DND-41 (cell line): ENCODE measurements around the gene NEUROG1.

Experiments used
- ATAC-seq: fragments of 200-7000 bp; cut with Tn5 transposase; 3 replicates; pipeline ENCODE4 v1.9.1; 2021; ENCODE audit warnings: low read depth; ENCODE audit not compliant: insufficient read depth
- DNase-seq: peaks from one replicate; pipeline ENCODE4 v3.0.0-alpha.2; 2020
- H2AFZ ChIP-seq: 2 replicates; pipeline ENCODE4 v1.6.0; 2012; ENCODE audit warnings: low read depth, low read length
- H3K27ac ChIP-seq: 2 replicates; pipeline ENCODE4 v1.5.1; 2012; ENCODE audit warnings: low read length, inconsistent platforms
- H3K27me3 ChIP-seq: fragments of 200-600 bp; sonication (generic); 2 replicates; pipeline ENCODE4 v1.6.0; 2012; ENCODE audit warnings: low read length, mild to moderate bottlenecking, inconsistent platforms; ENCODE audit not compliant: insufficient read depth, poor library complexity
- H3K36me3 ChIP-seq: 2 replicates; pipeline ENCODE4 v1.5.1; 2012; ENCODE audit warnings: low read length, inconsistent platforms; ENCODE audit not compliant: insufficient read depth
- H3K4me1 ChIP-seq: 2 replicates; pipeline ENCODE4 v1.5.1; 2012; ENCODE audit warnings: mild to moderate bottlenecking, low read length; ENCODE audit not compliant: insufficient read depth
- H3K4me2 ChIP-seq: 2 replicates; pipeline ENCODE4 v1.6.0; 2012; ENCODE audit warnings: mild to moderate bottlenecking, moderate library complexity, low read length, inconsistent platforms; ENCODE audit not compliant: insufficient read depth
- H3K4me3 ChIP-seq, 2 experiments: fragments of 200-600 bp in 1 of 2; shearing (Covaris generic) in 1 of 2; 2 replicates each; pipeline ENCODE4 v1.5.1; 2012 to 2016; ENCODE audit warnings: inconsistent platforms in 2 of 2, low read length in 2 of 2, mild to moderate bottlenecking in 2 of 2, low read depth in 1 of 2, moderate library complexity in 1 of 2
- H3K79me2 ChIP-seq: 2 replicates; pipeline ENCODE4 v1.6.0; 2012; ENCODE audit warnings: low read length, inconsistent platforms; ENCODE audit not compliant: insufficient read depth
- H3K9ac ChIP-seq: 2 replicates; pipeline ENCODE4 v1.6.0; 2012; ENCODE audit warnings: low read depth, mild to moderate bottlenecking, inconsistent platforms, low read length, moderate library complexity
- H3K9me3 ChIP-seq: 2 replicates; pipeline ENCODE4 v1.5.1; 2012; ENCODE audit warnings: low read length, moderate library complexity, mild to moderate bottlenecking, inconsistent platforms; ENCODE audit not compliant: insufficient read depth, severe bottlenecking
- H4K20me1 ChIP-seq: 2 replicates; pipeline ENCODE4 v1.6.0; 2012; ENCODE audit warnings: low read length; ENCODE audit not compliant: insufficient read depth
- CTCF ChIP-seq: IDR thresholded peaks from 2 replicates; pipeline ENCODE4 v1.5.1; 2012; ENCODE audit warnings: borderline replicate concordance, low read length, moderate library complexity, mild to moderate bottlenecking; ENCODE audit not compliant: poor library complexity, severe bottlenecking; ENCODE audit errors: extremely low read depth
- EZH2 ChIP-seq: IDR thresholded peaks from 3 replicates; pipeline ENCODE4 v1.6.1; 2012; ENCODE audit warnings: borderline replicate concordance, low read depth, mild to moderate bottlenecking, moderate library complexity, low read length, inconsistent platforms; ENCODE audit not compliant: severe bottlenecking

The NEUROG1 gene

GRCh38 chr5:135539430-135540005 lies 3.8 kb upstream of the NEUROG1 start:
- Histone ChIP-seq H3K9me3 (no peaks in the 10 kb centered on the region), H3K27me3 (peaks cover 33% of the 10 kb centered on the region), H3K4me3 (no peak overlapping the region), H3K27ac (no peak overlapping the region), H2AFZ (no peak overlapping the region), H3K4me1 (no peaks in the 10 kb centered on the region), H3K9ac (no peak overlapping the region), H4K20me1 (no peaks in the 10 kb centered on the region), H3K36me3 (no peaks in the 10 kb centered on the region), H3K79me2 (no peaks in the 10 kb centered on the region), H3K4me2 (no peak overlapping the region)
- ATAC-seq (no peak), DNase-seq (no peak)
- no peak for TF ChIP-seq CTCF
- TF ChIP-seq EZH2, result no peak

GRCh38 chr5:135538261-135538660 lies 2.5 kb upstream of the NEUROG1 start:
- H3K79me2 ChIP-seq, result no peaks in the 10 kb centered on the region
- no peak overlapping the region for H3K4me2 ChIP-seq
- H3K9ac ChIP-seq, result no peak overlapping the region
- H3K9me3 ChIP-seq, result no peaks in the 10 kb centered on the region
- no peak overlapping the region for H2AFZ ChIP-seq
- peaks cover 36% of the 10 kb centered on the region for H3K27me3 ChIP-seq
- no peaks in the 10 kb centered on the region for H3K36me3 ChIP-seq
- no peak for DNase-seq
- no peak overlapping the region for H3K4me3 ChIP-seq
- TF ChIP-seq EZH2 (no peak), CTCF (no peak)
- H4K20me1 ChIP-seq, result no peaks in the 10 kb centered on the region
- no peak overlapping the region for H3K27ac ChIP-seq
- H3K4me1 ChIP-seq, result no peaks in the 10 kb centered on the region
- ATAC-seq, result no peak

GRCh38 chr5:135537745-135538144 lies 2.0 kb upstream of the NEUROG1 start:
- TF ChIP-seq EZH2 (no peak), CTCF (no peak)
- Histone ChIP-seq H2AFZ (no peak overlapping the region), H3K4me2 (no peak overlapping the region), H3K36me3 (no peaks in the 10 kb centered on the region), H4K20me1 (no peaks in the 10 kb centered on the region), H3K4me3 (no peak overlapping the region), H3K27me3 (peaks cover 36% of the 10 kb centered on the region), H3K9me3 (no peaks in the 10 kb centered on the region), H3K27ac (no peak overlapping the region), H3K79me2 (no peaks in the 10 kb centered on the region), H3K4me1 (no peaks in the 10 kb centered on the region), H3K9ac (no peak overlapping the region)
- ATAC-seq (no peak), DNase-seq (no peak)

- Histone ChIP-seq H3K9me3 (no peaks in the 10 kb centered on the region), H4K20me1 (no peaks in the 10 kb centered on the region), H3K4me2 (no peak overlapping the region), H3K27ac (no peak overlapping the region), H3K27me3 (peaks cover 38% of the 10 kb centered on the region), H3K4me1 (no peaks in the 10 kb centered on the region), H3K4me3 (no peak overlapping the region), H2AFZ (no peak overlapping the region), H3K36me3 (no peaks in the 10 kb centered on the region), H3K79me2 (no peaks in the 10 kb centered on the region), H3K9ac (no peak overlapping the region)
- no peak for ATAC-seq
- no peak for TF ChIP-seq CTCF
- TF ChIP-seq EZH2, result no peak
- no peak for DNase-seq
Observed at GRCh38 chr5:135537271-135537670, 1.5 kb upstream of the NEUROG1 start.
